ENCODE measurements around the gene WAS.

WAS gene

DNA sequence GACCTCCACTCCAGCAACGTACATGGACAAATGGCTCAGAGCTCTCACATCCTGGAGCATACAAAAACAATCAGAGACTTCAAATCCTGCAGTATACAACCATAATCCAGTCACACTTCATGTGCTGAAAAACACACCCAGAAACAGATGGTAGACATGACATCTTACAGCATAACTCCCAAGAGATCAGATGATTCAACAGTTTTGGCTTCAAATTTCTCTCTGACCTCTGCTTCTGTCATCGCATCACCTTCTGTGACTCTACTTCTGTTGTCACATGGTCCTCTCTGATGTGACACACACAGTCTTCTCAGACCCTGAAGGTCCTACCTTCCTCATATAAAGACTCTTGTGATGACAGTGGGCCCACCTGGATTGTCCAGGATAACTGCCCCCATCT, 31.5 kb downstream of the WAS start:
- no peak for ATAC-seq
- Mint-ChIP-seq H3K4me1 (peaks cover 85% of the 10 kb centered on the region), H3K27ac (peak overlapping the region in 1 of 2 donors; percentile 53), H3K4me3 (peak overlapping the region in 1 of 2 donors; percentile 47), H3K9me3 (no peaks in the 10 kb centered on the region), H3K27me3 (no peaks in the 10 kb centered on the region)
- DNase-seq = no peak

- peaks cover 78% of the 10 kb centered on the region for H3K4me1 Mint-ChIP-seq
These were observed 32.4 kb downstream of the WAS start for GRCh38 chrX:48715876-48716502.

DNA sequence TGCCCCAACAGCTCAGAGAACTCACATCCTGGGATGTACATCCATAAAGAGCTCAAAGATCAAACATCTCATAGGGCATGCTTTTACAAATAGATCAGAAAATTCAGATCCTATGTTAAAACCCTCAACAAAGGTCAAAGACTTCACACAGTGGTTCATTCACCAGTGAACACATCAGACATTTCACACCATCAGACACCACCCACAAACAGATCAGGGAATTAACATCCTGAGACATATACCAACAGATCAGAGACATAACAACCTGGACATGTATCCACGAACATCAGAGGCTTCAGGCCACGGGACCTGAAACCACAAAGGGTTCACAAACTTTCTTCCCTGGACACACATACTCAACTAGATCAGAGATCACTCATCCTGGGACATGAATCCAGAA, 36.4 kb downstream of the WAS start:
- no peak for DNase-seq
- Mint-ChIP-seq H3K27ac (no peak overlapping the region), H3K27me3 (no peaks in the 10 kb centered on the region), H3K9me3 (no peaks in the 10 kb centered on the region), H3K4me1 (peaks cover 42% of the 10 kb centered on the region), H3K4me3 (no peak overlapping the region)
- ATAC-seq = peak; percentile 50

More at GRCh38 chrX:48715876-48716502, 32.4 kb downstream of the WAS start:
- ATAC-seq (peak; percentile 27), DNase-seq (no peak)
- H3K9me3 Mint-ChIP-seq = no peaks in the 10 kb centered on the region
- H3K27me3 Mint-ChIP-seq = no peaks in the 10 kb centered on the region
- H3K27ac Mint-ChIP-seq = no peak overlapping the region
- H3K4me3 Mint-ChIP-seq = peak overlapping the region; percentile 11 to 47

DNA sequence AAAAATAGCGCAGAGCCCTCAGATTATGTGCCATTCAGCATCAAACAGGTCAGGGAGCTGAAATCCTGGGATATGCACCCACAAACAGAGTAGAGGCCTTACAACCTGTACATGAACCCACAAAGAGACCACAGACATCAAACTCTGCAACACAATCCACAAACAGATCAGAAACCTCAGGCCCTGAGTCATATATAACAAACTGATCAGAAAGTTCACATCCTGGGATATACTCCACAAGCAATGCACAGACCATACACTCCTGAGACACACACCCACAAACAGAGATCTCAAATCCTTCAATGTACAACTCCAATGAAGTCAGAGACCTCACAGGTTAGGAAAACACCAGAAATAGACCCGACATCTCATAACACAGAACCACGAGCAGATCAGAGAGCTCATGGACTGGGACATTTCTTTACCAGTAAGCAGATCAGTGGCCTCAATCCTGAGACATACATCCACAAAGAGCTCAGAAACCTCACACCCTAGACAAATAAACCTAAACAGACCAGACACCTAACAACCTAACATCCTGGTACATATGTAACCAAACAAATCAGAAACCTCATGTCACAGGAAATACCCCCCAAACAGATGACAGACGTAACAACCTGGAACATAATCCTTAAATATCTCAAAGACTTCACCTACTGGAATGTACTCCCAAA, 37.1 kb downstream of the WAS start:
- no peak overlapping the region for H3K27ac Mint-ChIP-seq
- peak in 1 of 2 donors; percentile 13 for DNase-seq
- no peaks in the 10 kb centered on the region for H3K9me3 Mint-ChIP-seq
- no peak overlapping the region for H3K4me3 Mint-ChIP-seq
- peaks cover 42% of the 10 kb centered on the region for H3K4me1 Mint-ChIP-seq
- ATAC-seq = peak; percentile 81
- H3K27me3 Mint-ChIP-seq = no peaks in the 10 kb centered on the region

DNA sequence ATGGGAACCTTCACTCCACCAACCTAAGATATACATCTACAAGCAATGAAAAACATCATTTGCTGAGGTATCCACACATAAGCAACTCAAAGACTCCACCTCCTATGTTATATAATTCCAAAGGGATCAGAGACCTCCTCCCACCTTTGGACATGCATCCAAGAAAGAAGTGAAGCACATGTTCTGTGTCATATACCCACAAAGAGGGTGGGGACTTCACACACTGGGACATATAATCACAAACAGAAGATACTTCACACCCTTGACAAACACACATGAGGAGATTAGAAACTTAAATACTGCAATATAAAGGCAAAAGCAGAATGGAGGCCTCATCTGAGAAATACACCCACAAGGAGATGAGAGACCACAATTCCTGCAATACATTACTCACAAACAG, 38.3 kb downstream of the WAS start:
- H3K4me1 Mint-ChIP-seq = peaks cover 41% of the 10 kb centered on the region
- no peak for DNase-seq
- no peaks in the 10 kb centered on the region for H3K27me3 Mint-ChIP-seq
- ATAC-seq = no peak
- H3K4me3 Mint-ChIP-seq = no peak overlapping the region
- peaks cover 0 to 4% of the 10 kb centered on the region in 2 donors for H3K9me3 Mint-ChIP-seq
- no peak overlapping the region for H3K27ac Mint-ChIP-seq

GRCh38 chrX:48726596-48726995, 43.0 kb downstream of the WAS start:
- no peak overlapping the region for H3K4me3 Mint-ChIP-seq
- H3K27ac Mint-ChIP-seq = no peak overlapping the region
- H3K9me3 Mint-ChIP-seq = peaks cover 4 to 23% of the 10 kb centered on the region in 2 donors
- DNase-seq (no peak), ATAC-seq (no peak)
- H3K27me3 Mint-ChIP-seq = no peaks in the 10 kb centered on the region
- peaks cover 36% of the 10 kb centered on the region for H3K4me1 Mint-ChIP-seq

DNA sequence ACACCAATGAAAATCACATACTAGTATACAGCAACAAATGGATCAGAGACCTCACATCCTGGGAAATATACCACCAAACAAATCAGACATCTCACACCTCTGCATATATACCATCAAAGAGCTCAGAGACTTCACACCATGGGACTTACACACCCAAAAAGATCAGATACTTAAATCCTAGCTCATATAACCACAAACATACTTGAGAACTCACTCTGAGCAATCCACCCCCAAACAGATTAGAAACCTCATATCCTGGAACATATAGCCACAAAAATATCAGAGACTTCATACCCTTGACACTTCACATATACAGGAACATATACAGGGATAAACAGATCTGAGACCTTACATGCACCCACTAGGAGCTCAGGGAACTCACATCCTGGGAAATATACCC, 45.1 kb downstream of the WAS start:
- Mint-ChIP-seq H3K27ac (no peak overlapping the region), H3K27me3 (no peaks in the 10 kb centered on the region), H3K4me3 (no peak overlapping the region), H3K9me3 (peaks cover 4 to 23% of the 10 kb centered on the region in 2 donors), H3K4me1 (peaks cover 42% of the 10 kb centered on the region)
- DNase-seq (no peak), ATAC-seq (peak; percentile 23)

DNA sequence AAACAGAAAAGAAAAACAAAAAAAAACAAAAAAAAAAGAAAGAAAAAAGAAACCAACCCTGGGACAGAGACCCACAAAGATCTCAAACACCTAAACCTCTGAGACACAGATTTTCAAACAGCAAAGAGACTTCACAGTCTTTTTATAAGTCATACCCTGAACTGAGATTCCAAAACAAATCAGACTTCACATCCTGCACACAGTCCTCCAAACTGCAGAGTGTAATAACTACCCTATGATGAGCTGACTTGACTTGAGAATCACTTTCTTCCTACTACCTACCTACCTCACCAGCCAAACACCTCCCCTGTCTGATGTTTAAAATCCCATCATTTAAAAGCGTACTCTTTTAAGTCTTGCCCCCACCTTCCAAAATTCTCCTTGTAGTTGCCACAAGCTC, 52.7 kb downstream of the WAS start:
- H3K27ac Mint-ChIP-seq = peak overlapping the region; percentile 92 to 96
- DNase-seq (no peak), ATAC-seq (peak; percentile 22)
- peak overlapping the region; percentile 86 to 97 for H3K4me3 Mint-ChIP-seq
- no peaks in the 10 kb centered on the region for H3K9me3 Mint-ChIP-seq
- H3K27me3 Mint-ChIP-seq = no peaks in the 10 kb centered on the region
- peaks cover 28% of the 10 kb centered on the region for H3K4me1 Mint-ChIP-seq

DNA sequence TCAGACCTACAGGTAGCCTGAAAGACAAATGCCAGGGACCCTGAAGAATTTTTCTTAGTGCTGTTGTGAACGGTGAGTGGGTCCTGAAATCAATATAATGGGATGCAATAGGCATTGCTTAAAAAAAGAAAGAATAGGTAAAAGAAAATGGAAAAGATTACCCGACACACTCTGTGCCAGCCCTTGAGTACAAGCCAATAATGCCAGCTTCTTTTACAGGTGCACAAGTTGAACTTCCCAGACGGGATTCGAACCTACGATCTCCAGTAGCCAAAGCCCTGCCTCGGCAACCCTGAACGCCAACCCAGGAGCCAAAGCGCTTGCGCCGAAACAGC, 53.2 kb downstream of the WAS start:
- Mint-ChIP-seq H3K9me3 (no peaks in the 10 kb centered on the region), H3K4me3 (peak overlapping the region; percentile 86 to 97), H3K27me3 (no peaks in the 10 kb centered on the region), H3K4me1 (peaks cover 28% of the 10 kb centered on the region), H3K27ac (peak overlapping the region; percentile 95 to 96)
- ATAC-seq (no peak), DNase-seq (no peak)

DNA sequence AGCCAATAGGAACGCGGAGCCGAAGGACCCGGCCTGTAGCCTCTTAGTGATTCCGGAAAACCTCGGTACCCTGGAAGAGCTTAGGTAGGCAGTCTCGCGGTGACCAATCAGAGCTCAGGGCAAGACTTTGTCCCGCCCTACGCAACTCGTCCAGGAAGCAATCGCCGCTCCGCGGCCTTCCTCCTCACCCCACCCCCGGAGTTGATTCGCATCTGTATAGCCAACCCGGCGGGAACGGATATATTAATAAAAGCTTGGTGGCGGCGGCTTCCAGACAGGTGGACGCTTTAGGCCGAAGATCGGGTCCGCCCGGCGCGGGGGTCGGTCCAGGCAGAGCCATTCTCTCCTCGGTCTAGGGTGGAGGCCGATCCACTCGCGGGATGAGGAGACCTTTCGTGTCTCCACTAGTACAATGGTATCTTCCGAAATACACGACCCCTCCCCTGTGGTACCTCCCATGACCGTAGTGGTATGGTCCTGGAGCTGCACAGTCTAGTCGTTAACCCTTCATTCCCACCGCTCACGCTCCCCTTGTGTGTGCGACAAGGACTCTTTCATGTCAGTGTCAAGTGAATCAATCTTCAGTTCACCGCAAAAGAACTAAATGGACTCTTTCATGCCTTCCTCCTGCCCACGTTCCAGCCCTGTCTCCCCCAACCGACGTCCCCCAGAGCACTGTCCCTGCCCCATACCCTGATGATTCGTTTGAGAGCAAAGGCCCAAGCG, 53.8 kb downstream of the WAS start:
- Mint-ChIP-seq H3K9me3 (no peaks in the 10 kb centered on the region), H3K4me1 (peaks cover 23% of the 10 kb centered on the region), H3K27ac (peak overlapping the region; percentile 95 to 96), H3K4me3 (peak overlapping the region; percentile 86 to 97), H3K27me3 (no peaks in the 10 kb centered on the region)
- ATAC-seq (peak; percentile 98), DNase-seq (peak; percentile 81 to 93)

DNA sequence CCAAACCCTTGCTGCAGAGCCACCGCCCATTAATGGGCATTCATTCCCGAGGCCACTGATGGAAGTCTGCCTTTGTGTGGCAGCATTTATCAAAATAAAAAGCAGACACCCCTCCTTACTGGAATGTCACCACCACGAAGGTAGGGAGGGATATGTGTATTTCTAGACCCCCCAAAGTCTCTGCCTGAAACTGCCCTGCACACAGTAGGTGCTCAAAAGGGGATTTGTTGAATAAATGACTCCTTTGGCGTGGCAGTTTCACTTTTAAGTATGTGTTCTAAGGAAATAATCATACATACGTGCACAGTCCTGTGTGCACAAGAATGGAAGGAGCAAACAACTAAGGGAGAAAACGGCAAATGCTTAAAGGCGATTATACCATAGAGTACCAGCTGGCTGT, 54.3 kb downstream of the WAS start:
- Mint-ChIP-seq H3K4me1 (peaks cover 23% of the 10 kb centered on the region), H3K4me3 (peak overlapping the region; percentile 86 to 97), H3K27me3 (no peaks in the 10 kb centered on the region), H3K9me3 (no peaks in the 10 kb centered on the region), H3K27ac (peak overlapping the region; percentile 95 to 96)
- ATAC-seq (no peak), DNase-seq (no peak)

All from stimulated activated naive CD8-positive, alpha-beta T cell treated with anti-CD3 and anti-CD28 coated beads, Interleukin-15, amount 100 ng/mL, for 72 hours (primary cell).